Measurements from ENCODE around the gene RBM33. TPM values are rescaled to one million over a fixed set of nuclear protein-coding genes. Genes with fewer than 3 reads are reported as not detected.
"Not testable (repeated sequence)": the region's sequence is repeated elsewhere in the genome, so short reads cannot be mapped to it uniquely, and the experiment has no call there.

The RBM33 gene
- total RNA-seq, 1 donor from 2014 or later: 29.8 TPM

- no peak for ATAC-seq
Observed at GRCh38 chr7:155811560-155811894, 167.1 kb downstream of the RBM33 start.

DNA sequence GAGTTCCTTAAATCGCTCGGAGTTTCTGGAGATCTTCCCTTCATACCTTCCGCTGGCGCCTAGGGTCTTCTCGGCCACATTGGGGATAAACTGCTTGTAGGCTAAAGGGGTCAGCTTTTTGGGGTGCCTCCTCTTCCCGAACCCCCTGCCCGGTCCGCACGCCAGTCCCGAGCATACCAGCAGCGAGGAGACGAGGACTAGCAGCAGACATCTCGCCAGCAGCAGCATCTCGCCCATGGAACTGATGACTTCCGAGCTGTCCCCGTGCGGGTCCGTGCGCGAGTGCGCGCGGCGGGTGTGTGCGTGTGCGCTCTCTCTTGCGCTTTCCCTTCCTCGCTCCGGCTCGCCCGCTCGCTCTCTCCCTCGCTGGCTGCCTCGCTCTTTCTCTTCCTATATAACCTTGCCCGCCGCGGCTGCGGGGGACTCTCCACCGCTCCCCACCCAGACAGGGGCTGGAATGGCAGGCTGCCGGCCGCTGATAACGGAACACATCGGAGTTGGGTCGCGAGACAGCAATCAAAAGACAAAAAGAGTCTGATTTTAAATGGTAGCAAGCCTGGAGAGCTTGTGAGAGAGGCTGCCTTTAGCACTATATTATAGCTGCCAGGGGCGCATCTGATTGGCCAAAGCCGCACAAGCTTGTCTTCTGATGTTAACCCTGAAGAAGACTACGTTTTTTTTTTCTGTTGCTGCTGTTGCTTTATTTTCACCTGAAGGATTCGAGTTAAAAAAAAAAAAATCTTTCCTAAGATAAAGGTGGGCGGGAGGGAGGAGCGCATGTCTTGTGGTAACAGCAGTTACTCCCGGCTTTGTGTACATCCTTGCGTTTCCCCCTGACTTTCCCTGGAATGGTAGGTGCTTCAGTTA is 167.7 kb downstream of the RBM33 start, which contains the start of gene SHH:
Gene SHH, minus strand, starts transcription at position 569 of the 867 bp plus-strand sequence. Its CDS starts 341 bp downstream, at position 228.
- no peak for ATAC-seq

DNA sequence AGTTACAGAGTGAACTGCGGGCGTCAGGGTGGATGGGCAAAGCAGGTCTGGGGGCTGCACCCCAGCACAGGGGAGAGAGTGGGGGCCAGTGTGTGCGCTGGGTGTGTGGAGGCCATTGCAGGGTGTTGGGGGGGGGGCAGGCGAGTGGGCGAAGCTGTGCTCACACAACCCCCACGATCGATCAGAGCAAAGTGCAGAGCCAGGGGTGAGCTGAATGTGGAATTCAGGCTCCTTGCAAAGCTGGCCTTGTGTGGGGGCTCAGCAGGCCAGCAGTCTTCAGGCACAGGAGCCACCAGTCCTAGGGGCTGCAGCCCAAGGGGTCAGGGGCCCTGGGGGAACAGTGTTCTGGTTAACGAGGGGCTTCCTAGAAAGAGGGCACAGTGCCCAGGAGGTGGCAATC is 168.7 kb downstream of the RBM33 start:
- ATAC-seq: no peak

- ATAC-seq: no peak
Observed at GRCh38 chr7:155813546-155814315, 169.3 kb downstream of the RBM33 start.

DNA sequence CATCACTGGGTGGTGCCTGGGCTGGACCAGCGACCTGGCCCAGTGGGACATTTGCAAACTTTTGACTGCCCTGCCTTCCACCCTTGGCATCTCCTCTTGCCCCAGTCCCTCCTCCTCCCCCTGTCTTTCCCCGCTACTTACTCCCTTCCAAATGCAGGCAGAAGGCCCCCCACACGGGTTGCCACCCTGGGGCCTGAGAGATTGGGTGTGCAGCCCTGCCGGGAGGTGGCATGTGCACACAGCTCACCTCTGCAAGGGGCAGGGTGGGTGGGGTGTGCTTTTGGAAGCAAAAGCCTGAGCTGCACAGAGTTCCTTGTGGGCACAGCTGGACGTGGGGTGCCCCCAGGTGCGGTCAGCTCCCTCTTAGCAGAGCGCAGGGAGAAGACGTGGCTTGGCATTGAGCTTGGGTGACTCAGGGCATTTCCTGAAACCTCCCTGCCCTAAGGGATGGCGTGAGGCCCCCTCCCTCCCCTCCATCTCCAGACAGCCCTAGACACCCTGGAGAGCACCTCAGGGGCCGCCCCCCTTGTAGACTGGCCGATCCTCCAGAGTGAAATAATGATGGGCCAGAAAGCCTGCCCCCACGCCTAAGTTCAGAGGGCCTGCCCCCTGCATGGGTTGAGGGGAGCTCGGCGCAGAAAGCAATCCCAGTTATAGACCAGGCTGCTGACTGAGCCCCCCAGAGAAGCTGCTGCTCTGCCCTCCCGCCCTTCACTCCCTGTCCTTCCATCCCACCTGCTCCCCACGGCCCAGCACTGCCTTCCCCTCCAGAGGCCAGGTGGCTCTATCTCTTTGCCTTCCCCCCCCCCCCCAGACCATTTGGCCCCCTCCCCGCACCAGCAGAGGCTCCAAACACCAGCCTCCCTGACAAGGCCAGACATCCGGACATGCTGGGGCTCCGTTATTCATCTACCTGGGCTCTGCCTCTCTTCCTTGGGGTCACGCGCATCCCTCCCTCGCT is 170.1 kb downstream of the RBM33 start:
- no peak for ATAC-seq

GRCh38 chr7:155815332-155816191 is 171.1 kb downstream of the RBM33 start:
- peak; percentile 82 for ATAC-seq

DNA sequence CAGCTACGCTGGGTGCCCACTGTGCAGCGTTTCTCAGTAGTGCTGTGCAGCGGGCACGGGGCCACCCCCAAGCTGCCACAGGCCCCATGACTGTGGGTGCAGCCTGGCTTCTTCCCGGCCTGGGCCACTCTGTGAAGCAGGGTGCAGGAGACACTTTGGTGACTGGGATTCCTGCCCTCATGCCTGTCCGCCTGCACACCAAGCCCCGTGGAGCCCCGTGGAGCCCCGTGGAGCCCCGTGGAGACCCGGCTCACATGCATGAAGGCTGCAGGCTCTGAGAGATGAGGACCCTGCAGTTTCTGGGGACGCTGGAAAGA is 171.7 kb downstream of the RBM33 start:
- ATAC-seq: no peak

GRCh38 chr7:155816996-155817395 is 172.5 kb downstream of the RBM33 start:
- no peak for ATAC-seq

- not testable (repeated sequence) for ATAC-seq
Observed at GRCh38 chr7:155817515-155817914, 173.1 kb downstream of the RBM33 start.

DNA sequence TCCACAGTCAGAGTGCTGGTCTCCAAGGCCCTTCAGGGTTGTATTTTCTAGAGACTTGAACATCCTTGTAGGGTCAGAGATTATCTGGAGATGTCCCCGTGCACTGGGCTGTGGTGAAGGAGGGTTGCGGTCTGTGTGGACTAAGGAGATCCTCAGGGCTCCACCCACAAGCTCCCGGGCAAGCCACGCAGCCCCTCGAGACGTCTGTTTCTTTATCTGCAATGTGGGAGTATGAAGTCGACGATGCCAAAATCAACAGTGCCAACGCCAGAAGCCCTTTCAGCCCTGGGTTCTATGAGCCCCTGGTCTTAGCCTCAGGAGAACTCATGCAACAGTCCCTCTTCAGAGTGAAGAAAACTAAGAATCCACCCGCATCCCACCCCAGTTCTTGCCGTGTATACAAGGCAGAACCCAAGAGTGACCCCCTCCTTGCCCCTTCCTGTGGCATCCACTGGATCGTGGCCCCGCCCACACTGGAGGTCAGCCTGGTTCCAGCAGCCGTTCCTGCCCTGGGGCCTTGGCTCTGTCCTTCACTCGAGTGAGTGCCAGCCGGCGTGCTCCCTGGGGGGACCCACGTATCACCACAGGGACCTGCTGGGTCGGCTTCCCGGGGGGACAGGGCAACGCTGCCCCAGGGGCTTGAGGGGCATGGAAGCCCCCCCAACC is 173.8 kb downstream of the RBM33 start:
- no peak for ATAC-seq

- ATAC-seq: no peak
Observed at GRCh38 chr7:155818820-155819168, 174.3 kb downstream of the RBM33 start.

DNA sequence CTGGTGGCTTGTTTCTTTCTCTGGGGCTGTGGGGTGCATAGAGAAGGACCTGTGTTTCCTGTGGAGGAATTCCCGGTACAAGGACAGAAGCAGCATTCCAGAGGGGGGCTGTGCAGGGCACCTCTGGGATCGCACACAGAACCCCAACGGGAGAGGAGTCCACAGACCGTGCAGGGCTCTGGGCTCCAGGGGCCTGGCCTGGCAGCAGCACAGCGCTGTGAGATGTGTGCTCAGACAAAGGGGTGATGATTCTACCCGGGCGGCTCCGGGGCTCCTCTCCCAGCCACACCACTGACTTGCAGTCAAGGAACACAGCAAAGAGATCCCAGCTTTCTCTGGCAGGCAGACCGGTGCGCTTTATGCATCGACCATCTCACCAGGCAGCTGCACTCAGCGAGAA is 174.7 kb downstream of the RBM33 start:
- ATAC-seq: no peak

DNA sequence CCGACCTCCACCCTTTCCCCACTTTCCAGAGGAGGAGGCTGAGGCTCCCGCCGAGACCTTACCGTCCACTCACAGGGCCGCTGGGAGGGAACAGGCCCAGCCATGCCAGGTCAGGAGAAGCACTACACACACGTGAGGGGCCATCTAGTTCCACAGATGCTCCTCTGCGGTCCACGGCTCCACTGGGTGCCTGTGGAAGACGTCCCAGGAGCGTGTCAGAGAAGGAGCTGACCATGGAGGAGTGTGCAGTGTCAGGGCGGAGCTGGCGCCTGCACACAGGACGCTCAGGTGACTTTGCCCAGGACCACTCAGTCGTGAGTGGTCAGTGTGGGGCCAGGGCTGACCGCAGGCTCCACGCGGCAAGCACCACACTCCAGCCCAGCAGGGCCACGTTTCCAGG is 175.8 kb downstream of the RBM33 start:
- no peak for ATAC-seq

- no peak for ATAC-seq
Observed at GRCh38 chr7:155820788-155821187, 176.3 kb downstream of the RBM33 start.

DNA sequence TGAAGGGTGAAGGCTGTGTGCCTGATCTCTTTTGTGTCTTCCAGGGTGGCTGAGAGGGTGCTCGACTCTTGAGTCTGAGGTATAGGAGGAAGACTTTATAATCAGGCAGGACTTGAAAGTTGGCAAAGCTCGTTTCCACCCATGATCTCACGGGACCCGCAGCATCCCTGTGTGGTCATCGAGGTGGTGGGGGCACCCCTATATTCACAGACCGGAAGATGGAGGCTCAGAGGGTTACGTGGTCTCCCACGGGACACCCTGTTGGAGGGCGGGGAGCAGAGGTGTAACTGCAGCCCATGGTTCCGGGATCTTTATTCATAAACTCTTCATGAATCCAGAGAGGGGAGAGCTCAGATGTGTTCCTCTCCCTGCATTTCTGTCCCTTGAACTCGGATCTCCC is 177.4 kb downstream of the RBM33 start:
- no peak for ATAC-seq

GRCh38 chr7:155824227-155824886 is 179.9 kb downstream of the RBM33 start:
- peak; percentile 56 for ATAC-seq

DNA sequence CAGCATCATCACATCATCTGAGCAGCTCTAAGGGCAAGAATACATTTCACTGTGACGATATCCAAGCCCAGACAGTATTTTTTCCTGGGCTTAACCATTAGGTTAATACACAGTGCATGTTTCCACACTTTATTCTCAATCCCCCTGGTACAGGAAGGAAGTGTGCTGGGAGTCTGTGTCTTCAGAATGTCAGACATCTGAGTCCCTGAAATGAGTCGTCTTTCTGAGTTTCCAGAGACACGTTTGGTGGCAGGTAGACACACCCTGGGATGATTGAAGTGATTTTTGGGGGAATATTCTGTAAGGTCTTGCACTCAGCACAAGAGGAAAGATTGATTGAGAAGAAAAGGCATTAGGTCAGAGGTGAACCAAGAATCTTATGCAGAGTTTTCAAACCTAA is 180.9 kb downstream of the RBM33 start:
- ATAC-seq: no peak

- no peak for ATAC-seq
Observed at GRCh38 chr7:155829796-155830470, 185.5 kb downstream of the RBM33 start.

Measured in esophagus mucosa (tissue), 1 donor.